Glutamatergic neuron (in vitro differentiated cells): ENCODE measurements around the gene FBXO21. TPM values are rescaled to one million over a fixed set of nuclear protein-coding genes. Genes with fewer than 3 reads are reported as not detected.

ENCODE experiments used
- DNase-seq: peaks from one replicate; pipeline ENCODE4 v3.0.0; 2022
- H3K27ac Mint-ChIP-seq: one replicate; pipeline ENCODE4 v1.8.0; 2020; ENCODE audit warnings: mild to moderate bottlenecking, mixed read lengths, inconsistent platforms; ENCODE audit not compliant: unreplicated experiment
- H3K27me3 Mint-ChIP-seq: one replicate; pipeline ENCODE4 v1.8.0; 2020; ENCODE audit warnings: mild to moderate bottlenecking, moderate library complexity, mixed read lengths, inconsistent platforms; ENCODE audit not compliant: unreplicated experiment
- H3K36me3 Mint-ChIP-seq: one replicate; pipeline ENCODE4 v1.8.0; 2020; ENCODE audit warnings: mild to moderate bottlenecking, mixed read lengths, inconsistent platforms; ENCODE audit not compliant: unreplicated experiment
- H3K4me1 Mint-ChIP-seq: one replicate; pipeline ENCODE4 v1.8.0; 2020; ENCODE audit warnings: mild to moderate bottlenecking, low read depth, mixed read lengths, inconsistent platforms; ENCODE audit not compliant: unreplicated experiment
- H3K4me3 Mint-ChIP-seq: one replicate; pipeline ENCODE4 v1.8.0; 2020; ENCODE audit warnings: mild to moderate bottlenecking, mixed read lengths, inconsistent platforms; ENCODE audit not compliant: unreplicated experiment
- H3K9me3 Mint-ChIP-seq: one replicate; pipeline ENCODE4 v1.8.0; 2020; ENCODE audit warnings: mild to moderate bottlenecking, moderate library complexity, mixed read lengths, inconsistent platforms; ENCODE audit not compliant: unreplicated experiment
- total RNA-seq: library from RNA; stranded (reverse); fragmentation: NEBNext Ultra II Directional; extraction: Animal tissue kit (Norgen Biotek cat#: 25700); gene quantifications from one replicate; pipeline ENCODE4 v1.2.1, GENCODE V29; 2021; ENCODE audit not compliant: unreplicated experiment
- TF ChIP-seq, protein P1 (sequence below): fragments of 200-600 bp; sonication (generic); IDR thresholded peaks from one replicate; pipeline ENCODE4 v1.5.0; 2021; ENCODE audit not compliant: partially characterized antibody, unreplicated experiment

The FBXO21 gene
- total RNA-seq, 1 donor from 2014 or later: 52.7 TPM

DNA sequence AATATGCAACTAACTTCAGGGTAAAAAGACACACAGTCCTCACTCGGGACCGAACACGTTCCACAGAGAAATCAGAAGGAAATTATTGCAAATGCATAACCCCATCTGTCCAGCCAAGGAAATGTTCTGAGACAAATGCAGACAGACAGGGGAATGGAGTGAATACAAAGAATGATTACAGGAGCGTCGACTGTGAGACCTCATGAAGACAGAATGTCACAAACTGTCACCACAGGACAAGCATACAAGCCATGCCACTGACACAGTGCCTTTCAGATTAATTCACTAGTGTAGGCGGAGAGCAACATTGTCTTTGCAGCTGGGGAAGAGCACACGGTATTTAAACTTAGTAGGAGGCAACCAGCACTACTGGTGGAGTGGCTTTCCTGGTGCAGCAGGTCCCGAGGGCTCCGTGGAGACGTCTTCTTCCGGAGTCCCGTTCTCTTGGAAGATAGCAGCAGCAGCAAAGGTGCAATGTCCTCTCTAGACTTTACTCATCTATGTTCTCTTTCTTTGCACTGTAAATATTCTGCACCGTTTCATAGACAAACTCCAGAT is 44.6 kb downstream of the FBXO21 start:
- no peaks in the 10 kb centered on the region for H3K9me3 Mint-ChIP-seq
- H3K36me3 Mint-ChIP-seq: no peaks in the 10 kb centered on the region
- no peak overlapping the region for H3K4me3 Mint-ChIP-seq
- H3K27ac Mint-ChIP-seq: no peak overlapping the region
- DNase-seq: no peak
- H3K4me1 Mint-ChIP-seq: peaks cover 7% of the 10 kb centered on the region
- peaks cover 2% of the 10 kb centered on the region for H3K27me3 Mint-ChIP-seq
- TF ChIP-seq, protein P1, sequence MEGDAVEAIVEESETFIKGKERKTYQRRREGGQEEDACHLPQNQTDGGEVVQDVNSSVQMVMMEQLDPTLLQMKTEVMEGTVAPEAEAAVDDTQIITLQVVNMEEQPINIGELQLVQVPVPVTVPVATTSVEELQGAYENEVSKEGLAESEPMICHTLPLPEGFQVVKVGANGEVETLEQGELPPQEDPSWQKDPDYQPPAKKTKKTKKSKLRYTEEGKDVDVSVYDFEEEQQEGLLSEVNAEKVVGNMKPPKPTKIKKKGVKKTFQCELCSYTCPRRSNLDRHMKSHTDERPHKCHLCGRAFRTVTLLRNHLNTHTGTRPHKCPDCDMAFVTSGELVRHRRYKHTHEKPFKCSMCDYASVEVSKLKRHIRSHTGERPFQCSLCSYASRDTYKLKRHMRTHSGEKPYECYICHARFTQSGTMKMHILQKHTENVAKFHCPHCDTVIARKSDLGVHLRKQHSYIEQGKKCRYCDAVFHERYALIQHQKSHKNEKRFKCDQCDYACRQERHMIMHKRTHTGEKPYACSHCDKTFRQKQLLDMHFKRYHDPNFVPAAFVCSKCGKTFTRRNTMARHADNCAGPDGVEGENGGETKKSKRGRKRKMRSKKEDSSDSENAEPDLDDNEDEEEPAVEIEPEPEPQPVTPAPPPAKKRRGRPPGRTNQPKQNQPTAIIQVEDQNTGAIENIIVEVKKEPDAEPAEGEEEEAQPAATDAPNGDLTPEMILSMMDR: no peak

DNA sequence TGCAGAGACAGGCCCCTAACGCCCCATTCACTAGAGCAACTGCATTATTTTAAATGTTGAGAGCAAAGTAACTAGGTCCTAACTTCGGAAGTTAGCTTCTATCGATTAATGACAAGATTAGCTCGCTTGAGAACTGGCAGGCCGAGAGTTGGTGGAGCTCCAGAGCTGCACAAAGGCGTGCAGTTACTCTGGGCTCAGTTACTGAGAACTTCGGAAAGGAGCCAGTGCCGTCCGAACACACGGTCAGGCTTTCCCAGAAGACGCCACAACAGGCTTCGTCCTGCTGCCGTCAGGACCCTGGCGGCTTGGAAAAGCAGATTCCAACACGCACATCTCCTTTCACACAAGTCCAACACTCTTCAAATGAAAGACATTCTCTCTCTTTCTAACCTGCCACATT is 45.7 kb downstream of the FBXO21 start:
- no peak overlapping the region for H3K27ac Mint-ChIP-seq
- H3K4me3 Mint-ChIP-seq: no peak overlapping the region
- H3K36me3 Mint-ChIP-seq: no peaks in the 10 kb centered on the region
- TF ChIP-seq, protein P1: no peak
- peaks cover 2% of the 10 kb centered on the region for H3K27me3 Mint-ChIP-seq
- H3K9me3 Mint-ChIP-seq: no peaks in the 10 kb centered on the region
- H3K4me1 Mint-ChIP-seq: peaks cover 7% of the 10 kb centered on the region
- DNase-seq: no peak

DNA sequence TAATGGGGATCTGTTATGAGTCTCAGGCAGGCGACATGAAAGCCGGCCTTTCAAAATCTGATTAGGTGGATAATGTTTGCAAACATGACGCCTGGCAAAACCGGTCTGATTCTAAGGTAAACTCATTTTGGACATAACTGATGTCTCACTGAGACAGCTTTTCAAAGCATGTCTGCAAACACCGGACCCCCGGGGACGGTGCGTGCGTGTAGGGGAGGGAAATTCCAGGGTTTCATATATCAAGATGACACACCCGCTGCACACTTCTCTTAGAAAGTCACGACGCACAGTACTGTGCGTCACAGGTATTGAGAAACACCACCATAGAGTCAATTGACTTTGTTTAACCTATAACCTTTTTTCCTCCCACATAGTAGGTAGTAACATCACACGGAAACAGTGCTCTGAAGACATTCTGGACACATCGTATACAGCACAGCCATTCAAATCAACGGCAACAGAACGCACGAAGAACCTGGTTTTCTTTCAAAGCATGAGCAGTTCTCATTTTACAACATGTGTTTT is 47.2 kb downstream of the FBXO21 start:
- Mint-ChIP-seq H3K36me3 (no peaks in the 10 kb centered on the region), H3K27ac (no peak overlapping the region), H3K27me3 (peaks cover 2% of the 10 kb centered on the region), H3K4me1 (peaks cover 7% of the 10 kb centered on the region), H3K4me3 (no peak overlapping the region), H3K9me3 (no peaks in the 10 kb centered on the region)
- TF ChIP-seq, protein P1: no peak
- DNase-seq: no peak

DNA sequence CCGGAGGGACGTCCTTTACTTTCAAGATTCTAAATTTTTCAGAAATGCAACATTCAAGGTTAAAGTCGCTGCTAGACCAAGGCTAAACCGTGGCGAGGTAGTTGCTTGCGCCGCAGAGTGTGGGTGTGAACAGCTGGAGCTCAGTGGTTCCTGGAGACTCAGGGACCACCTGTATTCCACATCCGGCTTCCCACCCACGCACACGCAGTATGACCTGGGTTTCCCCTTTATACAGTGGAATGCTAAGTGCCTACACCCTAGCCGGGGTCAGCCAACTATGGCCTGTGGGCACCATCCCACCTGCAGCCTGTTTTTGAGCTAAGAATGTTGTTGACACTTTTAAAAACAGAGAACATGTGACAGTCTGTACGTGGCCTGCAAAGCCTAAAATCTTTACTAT is 48.2 kb downstream of the FBXO21 start:
- DNase-seq: no peak
- Mint-ChIP-seq H3K4me1 (peaks cover 7% of the 10 kb centered on the region), H3K9me3 (no peaks in the 10 kb centered on the region), H3K27me3 (peaks cover 2% of the 10 kb centered on the region), H3K36me3 (no peaks in the 10 kb centered on the region), H3K4me3 (no peak overlapping the region), H3K27ac (no peak overlapping the region)
- TF ChIP-seq, protein P1: no peak

DNA sequence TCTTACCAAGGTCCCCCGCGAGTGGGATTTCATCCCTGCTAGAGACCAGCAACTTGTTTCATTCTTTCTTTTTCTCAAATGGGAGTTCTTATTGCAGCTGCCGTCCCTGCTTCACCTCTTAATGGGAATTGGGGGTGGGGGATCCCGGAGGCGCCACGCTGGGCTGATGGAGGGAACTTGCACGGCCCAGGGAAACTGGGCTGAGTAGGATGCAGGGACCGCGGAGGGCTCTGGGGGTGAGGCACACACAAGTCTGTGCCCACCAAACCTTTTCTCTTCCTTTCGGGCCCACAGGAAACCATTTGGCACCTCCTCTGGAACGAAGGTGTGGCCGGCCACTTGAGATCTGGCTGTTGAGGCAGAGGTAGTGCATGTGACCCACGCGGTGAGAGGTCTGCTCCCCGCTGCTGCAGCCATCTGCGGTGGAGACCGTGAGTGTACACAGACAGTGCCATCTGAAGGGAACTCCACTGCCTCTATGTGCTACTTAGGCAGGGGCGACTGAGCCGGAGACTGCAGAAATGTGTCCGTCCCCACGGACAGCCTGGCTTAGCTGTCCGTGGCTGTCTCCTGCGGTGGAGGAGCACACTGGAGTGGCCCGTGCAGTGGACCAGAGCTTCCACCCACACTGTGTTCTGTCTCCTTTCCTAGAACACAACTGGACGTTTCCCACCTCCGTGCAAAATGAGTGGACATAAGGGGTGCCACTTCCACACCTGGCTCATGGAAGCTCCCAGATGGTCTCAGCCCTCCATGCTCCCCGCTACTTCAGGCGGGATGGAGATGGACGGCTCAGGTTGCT is 49.0 kb downstream of the FBXO21 start:
- Mint-ChIP-seq H3K27ac (no peak overlapping the region), H3K4me1 (peaks cover 7% of the 10 kb centered on the region), H3K36me3 (no peaks in the 10 kb centered on the region)

More for the DNA sequence above, 49.0 kb downstream of the FBXO21 start:
- TF ChIP-seq, protein P1: no peak
- Mint-ChIP-seq H3K4me3 (no peak overlapping the region), H3K27me3 (peaks cover 2% of the 10 kb centered on the region), H3K9me3 (no peaks in the 10 kb centered on the region)
- no peak for DNase-seq
